ENCODE results near the gene GALNS. TPM values are rescaled to one million over a fixed set of nuclear protein-coding genes. Genes with fewer than 3 reads are reported as not detected.
A peak's percentile ranks its signal among the peaks of the same experiment; 100 is the strongest.

GALNS gene
- total and polyA plus RNA-seq, 2 of the 13 experiments (the other 11 are each of a cell fraction or from before 2014, with no cell fraction given), result 9.2 to 9.8 TPM

DNA sequence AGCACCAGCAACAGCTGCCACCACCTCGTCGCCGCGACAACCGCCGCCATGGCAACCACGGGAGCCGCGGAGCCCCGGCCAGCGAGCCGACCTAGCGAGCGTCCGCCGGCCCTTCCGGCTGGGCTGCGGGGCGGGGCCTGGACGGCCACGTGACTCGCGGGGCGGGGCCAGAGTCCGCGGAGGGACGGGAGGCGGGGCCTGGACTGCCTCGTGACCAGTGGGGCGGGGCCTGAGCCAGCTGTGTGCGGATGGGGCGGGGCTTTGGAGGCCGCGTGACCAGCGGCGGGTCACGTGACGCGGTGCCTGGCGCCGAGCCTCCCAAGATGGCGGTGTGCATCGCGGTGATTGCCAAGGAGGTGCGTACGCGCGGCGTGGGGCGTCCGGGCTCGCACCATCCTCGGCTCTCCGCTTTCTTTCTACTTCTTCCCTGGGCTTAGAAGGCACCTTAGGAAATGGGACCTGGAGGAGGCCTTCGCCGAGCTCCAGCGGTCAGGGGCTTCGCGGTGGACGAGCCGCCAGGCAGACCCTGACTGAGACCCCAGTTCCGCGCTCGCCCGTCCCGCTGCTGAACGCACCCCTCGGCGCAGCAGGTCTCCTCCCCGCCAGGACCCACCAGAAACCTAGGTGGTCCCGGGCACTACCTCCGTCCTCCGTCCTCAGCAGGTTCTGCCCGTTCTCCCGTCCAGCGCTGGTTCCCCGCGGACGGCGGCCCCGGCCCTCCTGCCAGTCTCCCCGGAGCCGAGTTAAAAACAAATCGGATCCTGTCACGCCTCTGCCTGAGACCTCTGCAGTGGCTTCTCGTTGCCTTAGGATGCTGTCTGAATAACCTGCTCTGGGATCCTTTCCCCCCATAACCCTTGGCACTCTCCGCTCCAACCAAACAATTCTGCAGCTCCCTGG is at the start of gene GALNS, which contains the start of gene TRAPPC2L (continued):
- TF ChIP-seq KDM5A (IDR thresholded peaks at IDR 0.05; ENCODE audit: borderline replicate concordance, low read length), result peak; percentile 96
- TF ChIP-seq, protein P1, sequence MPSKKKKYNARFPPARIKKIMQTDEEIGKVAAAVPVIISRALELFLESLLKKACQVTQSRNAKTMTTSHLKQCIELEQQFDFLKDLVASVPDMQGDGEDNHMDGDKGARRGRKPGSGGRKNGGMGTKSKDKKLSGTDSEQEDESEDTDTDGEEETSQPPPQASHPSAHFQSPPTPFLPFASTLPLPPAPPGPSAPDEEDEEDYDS (CRISPR knock-in tag; IDR thresholded peaks at IDR 0.05), result peak; percentile 92
- TF ChIP-seq EEA1 (CRISPR knock-in tag; IDR thresholded peaks at IDR 0.05; ENCODE audit: borderline replicate concordance), result no peak; the same call in 1 of the 2 replicates
- TF ChIP-seq ZBTB42 (CRISPR knock-in tag; IDR thresholded peaks at IDR 0.05), result no peak
- peak; percentile 94 to 97 for TF ChIP-seq POLR2A (IDR thresholded peaks at IDR 0.05; ENCODE audit: insufficient read depth in 1 of 2, low read depth in 2 of 2, low read length in 2 of 2)
- TF ChIP-seq ELF1 (CRISPR knock-in tag; IDR thresholded peaks at IDR 0.05), result 0 out of 2 replicates have a peak, but pooled peaks have one; percentile 34
- peak; percentile 6; the same call in 1 of the 2 replicates for TF ChIP-seq HHEX (CRISPR knock-in tag; IDR thresholded peaks at IDR 0.05)
- peak; percentile 47; the same call in 1 of the 2 replicates for TF ChIP-seq HCFC1 (IDR thresholded peaks at IDR 0.05; ENCODE audit: low read depth, low read length)
- TF ChIP-seq ZNF619 (CRISPR knock-in tag; IDR thresholded peaks at IDR 0.05), result peak; percentile 57; the same call in 1 of the 2 replicates
- TF ChIP-seq ZNF550 (CRISPR knock-in tag; IDR thresholded peaks at IDR 0.05; ENCODE audit: borderline replicate concordance), result no peak
- peak; percentile 74 for TF ChIP-seq ZFY (CRISPR knock-in tag; IDR thresholded peaks at IDR 0.05)
- TF ChIP-seq MEIS2 (CRISPR knock-in tag; IDR thresholded peaks at IDR 0.05), result peak; percentile 85; the same call in 1 of the 2 replicates
- peak; percentile 98 for TF ChIP-seq TAF1 (CRISPR knock-in tag; IDR thresholded peaks at IDR 0.05)
- TF ChIP-seq SP1 (IDR thresholded peaks at IDR 0.05), result no peak
- TF ChIP-seq SP1 (CRISPR knock-in tag; IDR thresholded peaks at IDR 0.05), result peak; percentile 97
- no peak for TF ChIP-seq ZNF234 (CRISPR knock-in tag; conservative IDR thresholded peaks at IDR 0.05)
- TF ChIP-seq ZNF383 (CRISPR knock-in tag; IDR thresholded peaks at IDR 0.05; ENCODE audit: borderline replicate concordance), result peak; percentile 92; the same call in 1 of the 2 replicates
- peak; percentile 59; the same call in 1 of the 2 replicates for TF ChIP-seq ZSCAN25 (CRISPR knock-in tag; IDR thresholded peaks at IDR 0.05)
- no peak for TF ChIP-seq CHD2 (IDR thresholded peaks at IDR 0.05; ENCODE audit: low read depth, low read length)
- TF ChIP-seq ZNF224 (CRISPR knock-in tag; IDR thresholded peaks at IDR 0.05), result no peak
- 0 out of 2 replicates have a peak, but pooled peaks have one; percentile 59 for TF ChIP-seq ZSCAN31 (CRISPR knock-in tag; IDR thresholded peaks at IDR 0.05; ENCODE audit: low read depth)
- TF ChIP-seq, protein P2, sequence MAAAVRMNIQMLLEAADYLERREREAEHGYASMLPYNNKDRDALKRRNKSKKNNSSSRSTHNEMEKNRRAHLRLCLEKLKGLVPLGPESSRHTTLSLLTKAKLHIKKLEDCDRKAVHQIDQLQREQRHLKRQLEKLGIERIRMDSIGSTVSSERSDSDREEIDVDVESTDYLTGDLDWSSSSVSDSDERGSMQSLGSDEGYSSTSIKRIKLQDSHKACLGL (CRISPR knock-in tag; IDR thresholded peaks at IDR 0.05), result peak; percentile 71
- TF ChIP-seq MATR3 (CRISPR knock-in tag; IDR thresholded peaks at IDR 0.05), result no peak
- TF ChIP-seq DPF2 (CRISPR knock-in tag; IDR thresholded peaks at IDR 0.05; ENCODE audit: borderline replicate concordance, low read depth), result no peak
- no peak; the same call in 1 of the 2 replicates for TF ChIP-seq SAFB2 (CRISPR knock-in tag; IDR thresholded peaks at IDR 0.05; ENCODE audit: borderline replicate concordance, low read depth)
- peak; percentile 90; the same call in 1 of the 2 replicates for TF ChIP-seq KLF15 (CRISPR knock-in tag; IDR thresholded peaks at IDR 0.05; ENCODE audit: borderline replicate concordance)
- TF ChIP-seq, protein P3, sequence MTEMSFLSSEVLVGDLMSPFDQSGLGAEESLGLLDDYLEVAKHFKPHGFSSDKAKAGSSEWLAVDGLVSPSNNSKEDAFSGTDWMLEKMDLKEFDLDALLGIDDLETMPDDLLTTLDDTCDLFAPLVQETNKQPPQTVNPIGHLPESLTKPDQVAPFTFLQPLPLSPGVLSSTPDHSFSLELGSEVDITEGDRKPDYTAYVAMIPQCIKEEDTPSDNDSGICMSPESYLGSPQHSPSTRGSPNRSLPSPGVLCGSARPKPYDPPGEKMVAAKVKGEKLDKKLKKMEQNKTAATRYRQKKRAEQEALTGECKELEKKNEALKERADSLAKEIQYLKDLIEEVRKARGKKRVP (CRISPR knock-in tag; IDR thresholded peaks at IDR 0.05), result peak in 1 of 2 experiments; percentile 39; a peak in 1 of 4 replicates
- TF ChIP-seq, protein P4, sequence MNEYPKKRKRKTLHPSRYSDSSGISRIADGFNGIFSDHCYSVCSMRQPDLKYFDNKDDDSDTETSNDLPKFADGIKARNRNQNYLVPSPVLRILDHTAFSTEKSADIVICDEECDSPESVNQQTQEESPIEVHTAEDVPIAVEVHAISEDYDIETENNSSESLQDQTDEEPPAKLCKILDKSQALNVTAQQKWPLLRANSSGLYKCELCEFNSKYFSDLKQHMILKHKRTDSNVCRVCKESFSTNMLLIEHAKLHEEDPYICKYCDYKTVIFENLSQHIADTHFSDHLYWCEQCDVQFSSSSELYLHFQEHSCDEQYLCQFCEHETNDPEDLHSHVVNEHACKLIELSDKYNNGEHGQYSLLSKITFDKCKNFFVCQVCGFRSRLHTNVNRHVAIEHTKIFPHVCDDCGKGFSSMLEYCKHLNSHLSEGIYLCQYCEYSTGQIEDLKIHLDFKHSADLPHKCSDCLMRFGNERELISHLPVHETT (CRISPR knock-in tag; conservative IDR thresholded peaks at IDR 0.05), result no peak
- peak; percentile 83 for TF ChIP-seq RFX3 (CRISPR knock-in tag; IDR thresholded peaks at IDR 0.05)
